ENCODE results near the gene RARA. TPM values are rescaled to one million over a fixed set of nuclear protein-coding genes. Genes with fewer than 3 reads are reported as not detected.

The RARA gene
- 8.5 TPM for total RNA-seq

GRCh38 chr17:40309031-40309948, at the start of gene RARA:
Gene RARA (plus strand): TSS chr17:40309180. CDS start chr17:40331219, 22,039 bp downstream.

GRCh38 chr17:40287494-40288369, 21.2 kb upstream of the RARA start, which contains the start of gene CDC6:
Gene CDC6 (plus strand): TSS chr17:40287879. CDS start chr17:40289421, 1,542 bp downstream.

GRCh38 chr17:40364121-40364861, 55.3 kb downstream of the RARA start, which contains the start of gene GJD3:
Gene GJD3 (minus strand): TSS chr17:40364737. CDS start chr17:40363815, 922 bp downstream.

Small RNAs within 50 kb of the gene (small RNA-seq; reads per million reads assigned to genes)
- gene RF00019 (not detected), gene RNA5SP441 (not detected)

Other genes starting within 250 kb of the RARA start
- 90.7 TPM for gene THRA, start 246.2 kb upstream of the RARA start, total RNA-seq
- gene NR1D1, start 208.6 kb upstream of the RARA start, total RNA-seq, result 1.6 TPM
- gene MSL1, start 187.2 kb upstream of the RARA start, total RNA-seq, result 120 TPM
- 54.2 TPM for gene CASC3, start 168.6 kb upstream of the RARA start, total RNA-seq
- gene RAPGEFL1, start 131.7 kb upstream of the RARA start, total RNA-seq, result 23.8 TPM
- gene WIPF2, start 89.9 kb upstream of the RARA start, total RNA-seq, result 8.8 TPM
- 4.8 TPM for gene CDC6, start 21.3 kb upstream of the RARA start, total RNA-seq
- not detected for gene GJD3, start 55.6 kb downstream of the RARA start, total RNA-seq
- gene TOP2A, start 108.7 kb downstream of the RARA start, total RNA-seq, result 38.5 TPM
- gene IGFBP4, start 134.3 kb downstream of the RARA start, total RNA-seq, result 13.8 TPM
- not detected for gene TNS4, start 192.4 kb downstream of the RARA start, total RNA-seq

Data from diencephalon (tissue), 1 donor.